Tibial nerve (tissue), 3 donors: ENCODE measurements around the gene ZNF202.

Source experiments
- CTCF ChIP-seq, 5 experiments: fragments of 200-600 bp in 3 of 5; fragments of 450-650 bp in 2 of 5; sonication (generic) in 3 of 5; IDR thresholded peaks; one replicate each; pipeline ENCODE4 v1.5.1; 2016 to 2019; ENCODE audit warnings: antibody characterized with exemption in 5 of 5, mild to moderate bottlenecking in 3 of 5, moderate library complexity in 2 of 5
- POLR2A ChIP-seq, 2 donors: fragments of 450-650 bp; IDR thresholded peaks; one replicate each; pipeline ENCODE4 v1.6.1; 2017; ENCODE audit warnings: antibody characterized with exemption in 2 of 2, mild to moderate bottlenecking in 2 of 2, moderate library complexity in 2 of 2

GRCh38 chr11:123707606-123708205, 33.8 kb downstream of the ZNF202 start:
- TF ChIP-seq CTCF (IDR thresholded peaks at IDR 0.05) (peak; percentile 34 to 45 (median 41)), POLR2A (IDR thresholded peaks at IDR 0.05) (no peak)
